SK-N-SH treated with all-trans-retinoic acid at 6 μM for 48 hours (cell line): Measurements from ENCODE around the gene RAB32.

Experiments used
- ATAC-seq: fragments of 200-7000 bp; cut with Tn5 transposase; 3 replicates; pipeline ENCODE4 v1.9.1; 2020; ENCODE audit warnings: mild to moderate bottlenecking, moderate library complexity
- ARNTL ChIP-seq: fragments of 450-650 bp; formaldehyde crosslinking; IDR thresholded peaks from 2 replicates; pipeline ENCODE4 v1.5.0; 2020; ENCODE audit warnings: low read depth, mild to moderate bottlenecking, moderate library complexity, borderline replicate concordance
- BACH2 ChIP-seq: fragments of 250-450 bp; sonication (Bioruptor Pico); IDR thresholded peaks from 2 replicates; pipeline ENCODE4 v1.9.0; 2021; ENCODE audit warnings: mild to moderate bottlenecking, borderline replicate concordance
- CREB5 ChIP-seq: fragments of 250-450 bp; sonication (Bioruptor Pico); IDR thresholded peaks from 2 replicates; pipeline ENCODE4 v1.5.1; 2020; ENCODE audit warnings: low read depth, mild to moderate bottlenecking, moderate library complexity
- ESRRG ChIP-seq: fragments of 250-450 bp; sonication (Bioruptor Pico); IDR thresholded peaks from 2 replicates; pipeline ENCODE4 v1.6.1; 2021; ENCODE audit warnings: mild to moderate bottlenecking
- GLIS3 ChIP-seq: fragments of 250-450 bp; sonication (Bioruptor Pico); IDR thresholded peaks from 2 replicates; pipeline ENCODE4 v1.5.0; 2020; ENCODE audit warnings: mild to moderate bottlenecking, moderate library complexity
- ISL1 ChIP-seq: fragments of 250-450 bp; sonication (Bioruptor Pico); IDR thresholded peaks from 2 replicates; pipeline ENCODE4 v2.1.2; 2022; ENCODE audit warnings: mild to moderate bottlenecking, moderate library complexity
- OSR1 ChIP-seq: fragments of 250-450 bp; sonication (Bioruptor Pico); IDR thresholded peaks from 2 replicates; pipeline ENCODE4 v1.8.0; 2022; ENCODE audit warnings: moderate library complexity, mild to moderate bottlenecking, inconsistent platforms
- PATZ1 ChIP-seq: fragments of 250-450 bp; sonication (Bioruptor Pico); IDR thresholded peaks from 2 replicates; pipeline ENCODE4 v1.8.0; 2020; ENCODE audit warnings: mild to moderate bottlenecking, moderate library complexity, borderline replicate concordance
- PPARA ChIP-seq: fragments of 250-450 bp; sonication (Bioruptor Pico); IDR thresholded peaks from 2 replicates; pipeline ENCODE4 v1.5.0; 2020; ENCODE audit warnings: mild to moderate bottlenecking, borderline replicate concordance
- RARB ChIP-seq: fragments of 250-450 bp; sonication (Bioruptor Pico); IDR thresholded peaks from 2 replicates; pipeline ENCODE4 v1.8.0; 2021; ENCODE audit warnings: mild to moderate bottlenecking, moderate library complexity
- SNAI2 ChIP-seq: fragments of 250-450 bp; sonication (Bioruptor Pico); IDR thresholded peaks from 2 replicates; pipeline ENCODE4 v1.5.0; 2020; ENCODE audit warnings: mild to moderate bottlenecking, moderate library complexity
- TCF4 ChIP-seq: fragments of 250-450 bp; sonication (Bioruptor Pico); IDR thresholded peaks from 2 replicates; pipeline ENCODE4 v1.8.0; 2021; ENCODE audit warnings: mild to moderate bottlenecking, moderate library complexity, borderline replicate concordance
- ZC3H10 ChIP-seq: fragments of 250-450 bp; sonication (Bioruptor Pico); IDR thresholded peaks from 2 replicates; pipeline ENCODE4 v1.5.1; 2021; ENCODE audit warnings: mild to moderate bottlenecking, moderate library complexity
- ZNF565 ChIP-seq: fragments of 450-650 bp; formaldehyde crosslinking; conservative IDR thresholded peaks from 2 replicates; pipeline ENCODE4 v1.5.0; 2020; ENCODE audit warnings: low read depth, mild to moderate bottlenecking, moderate library complexity
- ZNF70 ChIP-seq: fragments of 450-650 bp; formaldehyde crosslinking; IDR thresholded peaks from 2 replicates; pipeline ENCODE4 v1.5.0; 2020; ENCODE audit warnings: mild to moderate bottlenecking, moderate library complexity
- ZNF8 ChIP-seq: fragments of 450-650 bp; formaldehyde crosslinking; IDR thresholded peaks from 2 replicates; pipeline ENCODE4 v1.5.0; 2020; ENCODE audit warnings: mild to moderate bottlenecking, moderate library complexity
- TF ChIP-seq, protein P1 (sequence below): fragments of 250-450 bp; sonication (Bioruptor Pico); IDR thresholded peaks from 2 replicates; pipeline ENCODE4 v1.8.0; 2021; ENCODE audit warnings: low read depth, mild to moderate bottlenecking, moderate library complexity, borderline replicate concordance
- TF ChIP-seq, protein P2 (sequence below): fragments of 250-450 bp; sonication (Bioruptor Pico); IDR thresholded peaks from 2 replicates; pipeline ENCODE4 v1.5.1; 2021; ENCODE audit warnings: mild to moderate bottlenecking, moderate library complexity
- TF ChIP-seq, protein P3 (sequence below): fragments of 250-450 bp; sonication (Bioruptor Pico); IDR thresholded peaks from 2 replicates; pipeline ENCODE4 v1.5.0; 2020; ENCODE audit warnings: mild to moderate bottlenecking, moderate library complexity

RAB32 gene

GRCh38 chr6:146601352-146601751 is 57.7 kb downstream of the RAB32 start:
- TF ChIP-seq, protein P1, sequence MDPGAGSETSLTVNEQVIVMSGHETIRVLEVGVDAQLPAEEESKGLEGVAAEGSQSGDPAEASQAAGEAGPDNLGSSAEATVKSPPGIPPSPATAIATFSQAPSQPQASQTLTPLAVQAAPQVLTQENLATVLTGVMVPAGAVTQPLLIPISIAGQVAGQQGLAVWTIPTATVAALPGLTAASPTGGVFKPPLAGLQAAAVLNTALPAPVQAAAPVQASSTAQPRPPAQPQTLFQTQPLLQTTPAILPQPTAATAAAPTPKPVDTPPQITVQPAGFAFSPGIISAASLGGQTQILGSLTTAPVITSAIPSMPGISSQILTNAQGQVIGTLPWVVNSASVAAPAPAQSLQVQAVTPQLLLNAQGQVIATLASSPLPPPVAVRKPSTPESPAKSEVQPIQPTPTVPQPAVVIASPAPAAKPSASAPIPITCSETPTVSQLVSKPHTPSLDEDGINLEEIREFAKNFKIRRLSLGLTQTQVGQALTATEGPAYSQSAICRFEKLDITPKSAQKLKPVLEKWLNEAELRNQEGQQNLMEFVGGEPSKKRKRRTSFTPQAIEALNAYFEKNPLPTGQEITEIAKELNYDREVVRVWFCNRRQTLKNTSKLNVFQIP (CRISPR knock-in tag): no peak
- TF ChIP-seq PATZ1 (no peak), ESRRG (CRISPR knock-in tag) (no peak), ZC3H10 (CRISPR knock-in tag) (no peak), ZNF565 (CRISPR knock-in tag) (no peak), ZNF70 (CRISPR knock-in tag) (no peak), OSR1 (CRISPR knock-in tag) (no peak), ZNF8 (no peak)
- TF ChIP-seq, protein P2, sequence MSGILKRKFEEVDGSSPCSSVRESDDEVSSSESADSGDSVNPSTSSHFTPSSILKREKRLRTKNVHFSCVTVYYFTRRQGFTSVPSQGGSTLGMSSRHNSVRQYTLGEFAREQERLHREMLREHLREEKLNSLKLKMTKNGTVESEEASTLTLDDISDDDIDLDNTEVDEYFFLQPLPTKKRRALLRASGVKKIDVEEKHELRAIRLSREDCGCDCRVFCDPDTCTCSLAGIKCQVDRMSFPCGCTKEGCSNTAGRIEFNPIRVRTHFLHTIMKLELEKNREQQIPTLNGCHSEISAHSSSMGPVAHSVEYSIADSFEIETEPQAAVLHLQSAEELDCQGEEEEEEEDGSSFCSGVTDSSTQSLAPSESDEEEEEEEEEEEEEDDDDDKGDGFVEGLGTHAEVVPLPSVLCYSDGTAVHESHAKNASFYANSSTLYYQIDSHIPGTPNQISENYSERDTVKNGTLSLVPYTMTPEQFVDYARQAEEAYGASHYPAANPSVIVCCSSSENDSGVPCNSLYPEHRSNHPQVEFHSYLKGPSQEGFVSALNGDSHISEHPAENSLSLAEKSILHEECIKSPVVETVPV: no peak
- no peak for ATAC-seq

- ATAC-seq: no peak
Measured at GRCh38 chr6:146602526-146602925, 58.9 kb downstream of the RAB32 start.

More at GRCh38 chr6:146602526-146602925, 58.9 kb downstream of the RAB32 start:
- TF ChIP-seq GLIS3 (no peak), PPARA (no peak), ZNF8 (no peak), ARNTL (CRISPR knock-in tag) (no peak), RARB (CRISPR knock-in tag) (no peak), CREB5 (no peak), BACH2 (CRISPR knock-in tag) (no peak), ISL1 (no peak), TCF4 (CRISPR knock-in tag) (no peak), SNAI2 (CRISPR knock-in tag) (no peak), ZC3H10 (CRISPR knock-in tag) (no peak)
- TF ChIP-seq, protein P3, sequence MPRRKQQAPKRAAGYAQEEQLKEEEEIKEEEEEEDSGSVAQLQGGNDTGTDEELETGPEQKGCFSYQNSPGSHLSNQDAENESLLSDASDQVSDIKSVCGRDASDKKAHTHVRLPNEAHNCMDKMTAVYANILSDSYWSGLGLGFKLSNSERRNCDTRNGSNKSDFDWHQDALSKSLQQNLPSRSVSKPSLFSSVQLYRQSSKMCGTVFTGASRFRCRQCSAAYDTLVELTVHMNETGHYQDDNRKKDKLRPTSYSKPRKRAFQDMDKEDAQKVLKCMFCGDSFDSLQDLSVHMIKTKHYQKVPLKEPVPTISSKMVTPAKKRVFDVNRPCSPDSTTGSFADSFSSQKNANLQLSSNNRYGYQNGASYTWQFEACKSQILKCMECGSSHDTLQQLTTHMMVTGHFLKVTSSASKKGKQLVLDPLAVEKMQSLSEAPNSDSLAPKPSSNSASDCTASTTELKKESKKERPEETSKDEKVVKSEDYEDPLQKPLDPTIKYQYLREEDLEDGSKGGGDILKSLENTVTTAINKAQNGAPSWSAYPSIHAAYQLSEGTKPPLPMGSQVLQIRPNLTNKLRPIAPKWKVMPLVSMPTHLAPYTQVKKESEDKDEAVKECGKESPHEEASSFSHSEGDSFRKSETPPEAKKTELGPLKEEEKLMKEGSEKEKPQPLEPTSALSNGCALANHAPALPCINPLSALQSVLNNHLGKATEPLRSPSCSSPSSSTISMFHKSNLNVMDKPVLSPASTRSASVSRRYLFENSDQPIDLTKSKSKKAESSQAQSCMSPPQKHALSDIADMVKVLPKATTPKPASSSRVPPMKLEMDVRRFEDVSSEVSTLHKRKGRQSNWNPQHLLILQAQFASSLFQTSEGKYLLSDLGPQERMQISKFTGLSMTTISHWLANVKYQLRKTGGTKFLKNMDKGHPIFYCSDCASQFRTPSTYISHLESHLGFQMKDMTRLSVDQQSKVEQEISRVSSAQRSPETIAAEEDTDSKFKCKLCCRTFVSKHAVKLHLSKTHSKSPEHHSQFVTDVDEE: no peak
